NCI-H524 treated with DMSO at 0.1 percent for 48 hours (cell line): ENCODE measurements around the gene LAMC3.
"Not testable (repeated sequence)": the region's sequence is repeated elsewhere in the genome, so short reads cannot be mapped to it uniquely, and the experiment has no call there.

Experiments
- DNase-seq: peaks from one replicate; lab custom pipeline; 2025; lab: John Stamatoyannopoulos, UW

The LAMC3 gene

GRCh38 chr9:131099102-131099606 is 90.2 kb downstream of the LAMC3 start:
- no peak for DNase-seq

DNA sequence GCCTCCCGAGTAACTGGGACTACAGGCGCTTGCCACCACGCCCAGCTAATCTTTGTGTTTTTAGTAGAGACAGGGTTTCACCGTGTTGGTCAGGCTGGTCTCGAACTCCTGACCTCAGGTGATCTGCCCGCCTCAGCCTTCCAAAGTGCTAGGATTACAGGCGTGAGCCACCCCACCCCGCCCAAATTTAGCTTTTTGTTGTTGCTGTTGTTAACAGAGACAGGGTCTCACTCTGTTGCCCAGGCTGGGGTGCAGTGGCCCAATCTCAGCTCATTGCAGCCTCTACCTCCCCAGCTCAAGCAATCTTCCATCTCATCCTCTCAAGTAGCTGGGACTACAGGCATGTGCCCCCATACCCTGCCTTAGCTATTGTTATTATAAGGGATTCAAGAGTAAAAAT is 90.9 kb downstream of the LAMC3 start:
- not testable (repeated sequence) for DNase-seq

- no peak for DNase-seq
Measured at GRCh38 chr9:131100445-131100844, 91.5 kb downstream of the LAMC3 start.

GRCh38 chr9:131101207-131101964 is 92.4 kb downstream of the LAMC3 start:
- DNase-seq: no peak

DNA sequence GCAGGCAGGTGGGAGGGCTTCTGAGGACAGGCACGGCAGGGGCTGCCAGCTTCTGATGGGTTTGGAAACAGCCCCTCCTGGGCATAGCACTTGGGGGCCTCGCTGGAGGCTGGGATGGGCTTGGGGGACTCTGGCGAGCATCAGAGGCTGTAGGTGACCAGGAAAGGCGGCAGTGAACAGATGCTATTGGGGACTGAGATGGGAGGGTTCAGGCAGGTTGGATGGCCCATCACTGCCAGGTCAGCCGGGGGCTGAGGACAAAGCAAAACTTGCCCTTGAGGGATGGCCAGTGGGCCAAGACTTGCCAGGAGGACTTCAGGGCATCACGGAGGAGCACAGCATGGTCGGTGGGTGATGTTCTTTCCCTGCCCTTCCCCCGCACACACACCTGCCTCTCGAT is 94.0 kb downstream of the LAMC3 start:
- DNase-seq: no peak

DNA sequence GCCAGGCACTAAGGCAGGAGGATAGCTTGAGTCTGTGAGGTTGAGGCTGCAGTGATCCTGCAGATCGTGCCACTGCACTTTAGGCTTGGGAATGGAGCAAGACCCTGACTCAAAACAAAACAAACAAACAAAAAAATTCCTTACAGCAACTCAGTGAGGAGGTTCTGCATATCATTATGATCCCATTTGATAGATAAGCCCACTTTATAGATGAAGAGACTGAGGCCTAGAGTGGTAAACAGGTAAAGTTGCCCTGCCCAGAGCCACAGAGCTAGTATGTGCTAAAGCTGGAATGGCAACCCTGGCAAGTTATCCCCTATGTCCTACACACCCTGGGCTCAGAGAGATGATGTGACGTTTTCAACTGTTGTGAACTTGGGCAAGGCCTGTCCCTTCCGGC is 94.6 kb downstream of the LAMC3 start:
- no peak for DNase-seq

DNA sequence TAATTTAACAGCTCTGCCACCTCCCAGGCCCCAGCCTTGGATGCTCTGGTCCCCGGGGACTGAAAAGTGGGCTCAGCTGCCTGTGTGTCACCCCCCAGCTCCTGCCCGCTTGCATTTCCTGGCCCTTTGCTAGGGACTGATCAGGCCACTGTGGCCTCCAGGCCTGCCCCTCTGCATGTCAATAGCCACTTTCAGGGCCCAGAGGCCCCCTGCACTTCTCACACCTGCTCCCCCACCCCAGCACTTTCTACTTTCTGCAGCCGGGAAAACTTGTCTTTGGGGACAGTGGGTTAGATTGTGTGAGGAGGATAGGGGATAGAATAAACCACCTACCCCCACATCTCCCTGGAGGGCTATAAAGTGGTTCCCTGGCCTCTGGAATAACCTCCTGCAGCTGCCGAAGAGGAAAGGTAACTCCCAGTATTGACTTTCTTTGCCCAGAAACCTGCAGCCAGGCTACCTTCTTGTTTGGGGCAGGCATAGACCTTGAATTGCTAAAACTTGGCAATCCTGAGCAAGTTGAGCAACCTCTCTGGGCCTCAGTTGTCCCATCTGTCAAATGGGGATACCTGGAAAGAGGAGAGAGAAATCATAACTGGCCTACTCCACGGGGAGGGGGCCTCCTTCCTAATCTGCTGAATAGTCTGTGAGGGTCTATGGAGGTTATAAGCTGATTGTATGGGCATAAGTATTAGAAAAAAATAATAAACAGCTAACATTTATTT is 95.2 kb downstream of the LAMC3 start:
- no peak for DNase-seq

DNA sequence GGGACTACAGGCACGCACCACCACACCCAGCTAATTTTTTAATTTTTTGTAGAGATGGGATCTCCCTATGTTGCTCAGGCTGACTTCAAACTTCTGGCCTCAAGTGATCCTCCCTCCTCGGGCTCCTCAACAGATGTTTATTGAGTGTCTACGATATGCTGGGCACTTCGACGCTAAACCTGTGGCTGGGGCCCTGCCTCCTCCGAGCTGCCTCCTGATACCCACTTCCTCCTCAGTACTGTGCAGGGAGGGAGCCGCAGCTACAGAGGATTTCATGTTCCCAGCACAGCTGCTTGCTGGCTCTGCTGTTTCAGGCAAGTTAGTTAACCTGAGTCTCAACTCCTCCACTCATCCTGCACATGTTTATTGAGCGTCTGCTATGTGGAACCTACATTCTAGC is 97.0 kb downstream of the LAMC3 start:
- no peak for DNase-seq

- DNase-seq: no peak
Measured at GRCh38 chr9:131107760-131108159, 98.8 kb downstream of the LAMC3 start.

- no peak for DNase-seq
Measured at GRCh38 chr9:131111186-131111853, 102.3 kb downstream of the LAMC3 start.

DNA sequence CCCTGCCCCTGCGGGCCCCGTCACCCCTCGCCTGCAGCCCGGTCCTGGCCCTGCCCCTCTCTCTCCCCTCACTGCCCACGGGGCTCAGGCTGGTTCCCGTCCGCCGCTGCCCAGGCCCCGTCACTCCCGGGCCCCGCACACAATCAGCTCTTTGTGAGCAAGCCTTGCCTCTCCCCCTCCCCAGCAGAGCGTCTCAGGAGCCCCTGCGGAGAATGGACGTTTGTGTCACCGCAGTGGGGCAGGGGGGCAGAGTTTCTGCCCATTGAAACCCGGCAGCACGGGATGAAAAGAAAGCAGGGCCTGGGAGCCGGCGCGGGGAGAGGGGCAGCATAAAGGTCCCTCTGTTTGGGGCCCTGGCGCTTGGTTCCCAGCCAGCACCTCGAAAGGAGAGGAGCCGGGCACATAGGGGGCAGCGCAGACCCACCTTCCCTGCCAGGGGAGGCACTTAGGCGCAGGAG is 102.9 kb downstream of the LAMC3 start:
- DNase-seq: no peak

DNA sequence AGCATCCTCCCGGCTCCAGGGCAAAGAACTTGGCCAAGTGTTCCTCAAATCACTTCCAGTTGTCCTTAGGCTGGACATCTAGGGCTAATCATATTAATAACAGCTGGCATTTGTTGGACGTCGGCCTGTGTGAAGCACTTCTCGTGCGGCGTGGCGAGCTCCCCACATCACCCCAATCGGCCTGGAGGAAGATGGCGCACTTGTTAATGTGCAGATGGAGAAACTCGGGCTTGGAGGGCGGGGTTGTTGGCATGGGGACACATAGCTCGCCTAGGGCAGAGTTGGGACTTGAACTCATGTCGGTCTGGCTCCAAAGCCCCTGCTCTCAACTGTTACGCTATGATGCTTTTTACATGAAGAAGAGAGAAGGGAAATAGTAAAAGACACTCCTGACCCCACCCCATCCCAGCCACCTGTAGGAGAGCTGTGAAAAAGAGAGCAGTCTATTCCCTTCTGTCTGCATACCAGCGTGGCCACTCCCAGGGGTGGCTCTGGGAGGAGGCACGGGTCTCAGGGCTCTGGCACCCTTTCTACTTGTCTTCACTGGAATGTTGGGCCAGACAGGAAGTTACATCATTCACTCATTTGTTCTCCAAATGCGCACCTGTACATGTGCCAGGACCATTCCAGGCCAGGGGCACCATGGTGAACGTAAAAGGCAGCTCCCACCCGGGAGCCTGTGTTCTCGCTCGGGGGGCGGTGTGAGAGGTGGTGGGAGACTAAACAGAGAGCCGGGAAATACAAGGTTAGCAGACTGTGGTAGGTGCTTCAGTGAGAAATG is 103.6 kb downstream of the LAMC3 start:
- DNase-seq: no peak

- DNase-seq: no peak
Measured at GRCh38 chr9:131113655-131114054, 104.7 kb downstream of the LAMC3 start.

DNA sequence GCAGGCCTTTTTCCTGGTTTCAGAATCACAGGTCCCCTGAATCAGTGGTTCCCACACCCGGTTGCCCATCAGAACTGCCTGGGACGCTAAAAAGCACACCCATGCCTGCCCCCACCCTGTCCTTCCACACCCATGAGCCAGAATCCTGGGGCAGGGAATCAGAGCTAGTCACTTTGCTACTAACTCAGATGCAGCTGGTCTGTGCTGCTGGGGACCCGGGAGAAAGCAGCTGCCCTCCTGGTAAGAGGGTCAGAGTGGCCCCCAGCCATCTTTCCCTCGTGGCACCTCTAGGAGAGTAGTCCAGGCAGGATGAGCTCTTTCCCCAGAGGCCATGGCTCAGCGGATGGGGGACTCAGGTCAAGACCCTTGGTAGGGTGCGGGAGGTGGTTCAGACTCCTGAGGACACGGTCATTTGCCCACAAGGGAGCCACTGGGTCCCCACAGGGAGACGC is 105.1 kb downstream of the LAMC3 start:
- no peak for DNase-seq

DNA sequence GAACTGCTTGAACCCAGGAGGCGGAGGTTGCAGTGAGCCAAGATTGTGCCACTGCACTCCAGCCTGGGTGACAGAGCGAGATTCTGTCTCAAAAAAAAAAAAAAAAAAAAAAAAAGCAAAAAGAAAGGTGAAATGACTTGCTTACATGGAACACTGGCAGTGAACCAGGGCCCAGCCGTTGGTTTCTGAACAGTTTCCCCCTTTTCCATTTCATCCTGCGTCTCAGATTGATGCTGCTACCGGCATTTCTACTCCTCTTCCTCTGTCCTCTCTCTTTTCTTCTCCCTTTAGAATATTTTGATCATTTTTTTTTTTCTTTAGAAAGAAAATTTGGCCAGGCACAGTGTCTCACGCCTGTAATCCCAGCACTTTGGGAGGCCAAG is 106.4 kb downstream of the LAMC3 start:
- DNase-seq: not testable (repeated sequence)

DNA sequence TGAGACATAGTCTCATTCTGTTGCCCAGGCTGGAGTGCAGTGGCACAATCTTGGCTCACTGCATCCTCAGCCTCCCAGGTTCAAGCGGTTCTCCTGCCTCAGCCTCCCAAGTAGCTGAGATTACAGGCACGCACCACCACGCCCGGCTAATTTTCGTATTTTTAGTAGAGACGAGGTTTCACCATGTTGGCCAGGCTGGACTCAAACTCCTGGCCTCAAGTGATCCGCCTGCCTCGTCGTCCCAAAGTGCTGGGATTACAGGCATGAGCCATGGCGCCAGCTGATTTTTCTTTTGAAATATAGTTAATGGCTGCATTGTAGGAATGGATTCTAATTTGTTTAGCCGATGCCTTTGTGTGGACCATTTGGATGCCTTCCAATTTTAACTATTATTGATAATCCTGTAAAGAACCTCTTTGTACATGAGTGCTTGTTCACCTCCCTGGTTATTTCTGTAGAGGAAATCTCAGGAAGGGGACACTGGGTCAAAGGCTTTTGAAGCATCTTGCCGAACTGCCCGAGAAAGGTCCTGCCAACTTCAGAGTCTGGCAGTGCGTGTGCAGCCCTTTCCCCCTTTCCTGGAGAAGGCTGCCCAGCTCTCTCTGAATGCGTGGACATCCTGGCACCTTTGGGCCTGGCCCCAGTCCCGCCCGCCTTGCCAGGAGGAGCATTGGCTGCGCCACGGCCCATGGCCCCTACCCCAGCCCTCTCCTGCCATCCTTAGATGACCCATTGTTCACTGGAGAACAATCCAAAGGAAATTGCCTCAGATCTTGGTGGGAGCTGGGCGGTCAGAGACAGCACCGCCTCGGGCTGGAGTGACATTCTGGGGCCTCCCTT is 107.5 kb downstream of the LAMC3 start:
- no peak for DNase-seq

DNA sequence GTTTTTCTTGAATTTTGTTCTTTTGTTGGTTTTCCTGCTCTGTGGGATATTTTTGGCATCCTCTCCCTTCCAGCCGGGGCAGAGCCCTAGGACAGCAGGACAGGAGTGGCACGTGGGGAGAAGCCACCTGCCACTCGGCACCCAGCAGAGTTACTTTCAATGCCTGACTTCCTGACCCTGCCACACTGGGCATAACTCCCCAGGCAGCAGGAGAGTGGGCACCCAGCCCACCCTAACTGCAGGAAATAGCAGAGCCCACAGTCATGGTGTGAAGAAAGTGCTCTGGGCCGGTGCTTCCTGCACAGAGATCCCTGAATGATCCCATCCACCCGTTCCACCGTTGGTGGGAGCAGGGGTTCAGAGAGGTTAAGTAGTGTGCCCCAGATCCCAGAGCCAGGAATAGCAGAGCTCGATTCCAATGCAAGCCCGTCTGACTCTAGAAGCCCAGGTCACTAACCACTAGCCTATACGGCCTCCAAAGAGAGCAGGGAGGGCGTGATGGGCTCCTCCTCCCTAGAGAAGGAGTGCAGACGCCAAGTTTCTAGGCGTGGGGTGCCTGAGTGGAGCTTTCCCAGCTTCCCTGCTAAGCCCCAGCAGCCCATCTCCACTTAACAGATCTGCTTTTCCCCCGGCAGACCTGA is 108.3 kb downstream of the LAMC3 start:
- no peak for DNase-seq

DNA sequence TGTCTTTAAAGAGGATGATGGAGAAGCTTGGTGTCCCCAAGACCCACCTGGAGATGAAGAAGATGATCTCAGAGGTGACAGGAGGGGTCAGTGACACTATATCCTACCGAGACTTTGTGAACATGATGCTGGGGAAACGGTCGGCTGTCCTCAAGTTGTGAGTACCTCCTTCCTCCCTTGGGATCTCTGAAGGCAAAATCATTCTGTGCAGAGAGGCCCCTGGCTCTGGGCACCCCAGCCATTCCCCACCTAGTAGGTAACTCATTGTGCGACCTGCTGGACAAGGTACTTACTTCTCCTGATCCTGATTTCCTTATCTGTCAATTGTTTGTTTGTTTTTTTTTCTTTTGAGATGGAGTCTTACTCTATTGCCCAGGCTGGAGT is 108.8 kb downstream of the LAMC3 start:
- no peak for DNase-seq

DNA sequence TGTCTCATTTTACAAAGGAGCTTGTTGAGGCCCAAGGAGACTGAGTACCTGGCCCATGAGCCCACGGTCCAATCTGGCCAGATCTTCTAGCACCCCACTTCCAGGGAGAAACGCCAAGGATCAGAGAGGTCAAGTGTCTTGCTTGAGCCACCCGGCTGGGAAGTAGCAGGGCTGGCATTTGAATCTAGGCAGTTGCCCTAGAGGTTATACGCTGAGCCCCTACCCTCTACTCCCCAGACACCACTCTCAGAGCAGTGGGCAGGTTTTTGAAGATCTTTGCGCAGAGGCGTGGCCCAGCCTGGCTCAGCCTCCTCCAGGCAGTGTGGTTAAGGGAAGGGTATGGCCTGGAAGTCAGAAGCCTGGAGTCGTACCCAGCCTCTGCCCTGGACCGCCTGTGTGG is 110.6 kb downstream of the LAMC3 start:
- DNase-seq: no peak

GRCh38 chr9:131120620-131121228 is 111.8 kb downstream of the LAMC3 start:
- no peak for DNase-seq
